Measurements from ENCODE around the gene TRAK2.
"Not testable (repeated sequence)": the region's sequence is repeated elsewhere in the genome, so short reads cannot be mapped to it uniquely, and the experiment has no call there.

Gene TRAK2

GRCh38 chr2:201450954-201451291 lies 335 bp downstream of the TRAK2 start:
- Histone ChIP-seq H3K9ac (ENCODE audit: low read depth in 1 of 2, low read length in 2 of 2) (peak overlapping the region; percentile 86 to 89), H3K27ac (ENCODE audit: low read depth, low read length) (peak overlapping the region; percentile 80), H3K9me3 (ENCODE audit: control insufficient read depth in 1 of 2, low read length in 2 of 2) (no peaks in the 10 kb centered on the region), H3K27me3 (ENCODE audit: control insufficient read depth in 1 of 2, insufficient read depth in 2 of 2, low read length in 2 of 2) (no peaks in the 10 kb centered on the region), H3K4me3 (ENCODE audit: low read depth in 1 of 2, low read length in 2 of 2) (peak overlapping the region; percentile 92 to 99), H3K36me3 (ENCODE audit: control insufficient read depth in 1 of 2, insufficient read depth in 2 of 2, low read length in 2 of 2) (no peaks in the 10 kb centered on the region), H3K4me1 (ENCODE audit: control insufficient read depth in 1 of 2, insufficient read depth in 2 of 2, low read length in 2 of 2) (peaks cover 36 to 38% of the 10 kb centered on the region in 2 donors)

GRCh38 chr2:201448701-201449100 lies 2.6 kb downstream of the TRAK2 start:
- H3K9ac ChIP-seq (ENCODE audit: low read depth in 1 of 2, low read length in 2 of 2) = no peak overlapping the region
- peaks cover 36 to 38% of the 10 kb centered on the region in 2 donors for H3K4me1 ChIP-seq (ENCODE audit: control insufficient read depth in 1 of 2, insufficient read depth in 2 of 2, low read length in 2 of 2)
- peak overlapping the region in 1 of 2 donors; percentile 25 for H3K4me3 ChIP-seq (ENCODE audit: low read depth in 1 of 2, low read length in 2 of 2)
- H3K27ac ChIP-seq (ENCODE audit: low read depth, low read length) = no peak overlapping the region
- H3K27me3 ChIP-seq (ENCODE audit: control insufficient read depth in 1 of 2, insufficient read depth in 2 of 2, low read length in 2 of 2) = no peaks in the 10 kb centered on the region
- H3K9me3 ChIP-seq (ENCODE audit: control insufficient read depth in 1 of 2, low read length in 2 of 2) = no peaks in the 10 kb centered on the region
- no peaks in the 10 kb centered on the region for H3K36me3 ChIP-seq (ENCODE audit: control insufficient read depth in 1 of 2, insufficient read depth in 2 of 2, low read length in 2 of 2)

GRCh38 chr2:201448061-201448460 lies 3.2 kb downstream of the TRAK2 start:
- no peaks in the 10 kb centered on the region for H3K27me3 ChIP-seq (ENCODE audit: control insufficient read depth in 1 of 2, insufficient read depth in 2 of 2, low read length in 2 of 2)
- no peaks in the 10 kb centered on the region for H3K9me3 ChIP-seq (ENCODE audit: control insufficient read depth in 1 of 2, low read length in 2 of 2)
- H3K4me3 ChIP-seq (ENCODE audit: low read depth in 1 of 2, low read length in 2 of 2) = no peak overlapping the region
- H3K9ac ChIP-seq (ENCODE audit: low read depth in 1 of 2, low read length in 2 of 2) = no peak overlapping the region
- H3K4me1 ChIP-seq (ENCODE audit: control insufficient read depth in 1 of 2, insufficient read depth in 2 of 2, low read length in 2 of 2) = peaks cover 32 to 38% of the 10 kb centered on the region in 2 donors
- H3K27ac ChIP-seq (ENCODE audit: low read depth, low read length) = no peak overlapping the region
- H3K36me3 ChIP-seq (ENCODE audit: control insufficient read depth in 1 of 2, insufficient read depth in 2 of 2, low read length in 2 of 2) = no peaks in the 10 kb centered on the region

GRCh38 chr2:201447086-201447485 lies 4.2 kb downstream of the TRAK2 start:
- no peaks in the 10 kb centered on the region for H3K9me3 ChIP-seq (ENCODE audit: control insufficient read depth in 1 of 2, low read length in 2 of 2)
- peaks cover 25 to 38% of the 10 kb centered on the region in 2 donors for H3K4me1 ChIP-seq (ENCODE audit: control insufficient read depth in 1 of 2, insufficient read depth in 2 of 2, low read length in 2 of 2)
- H3K27me3 ChIP-seq (ENCODE audit: control insufficient read depth in 1 of 2, insufficient read depth in 2 of 2, low read length in 2 of 2) = no peaks in the 10 kb centered on the region
- H3K4me3 ChIP-seq (ENCODE audit: low read depth in 1 of 2, low read length in 2 of 2) = no peak overlapping the region
- H3K9ac ChIP-seq (ENCODE audit: low read depth in 1 of 2, low read length in 2 of 2) = no peak overlapping the region
- H3K27ac ChIP-seq (ENCODE audit: low read depth, low read length) = no peak overlapping the region
- H3K36me3 ChIP-seq (ENCODE audit: control insufficient read depth in 1 of 2, insufficient read depth in 2 of 2, low read length in 2 of 2) = no peaks in the 10 kb centered on the region

- H3K9me3 ChIP-seq (ENCODE audit: control insufficient read depth in 1 of 2, low read length in 2 of 2) = no peaks in the 10 kb centered on the region
- H3K27me3 ChIP-seq (ENCODE audit: control insufficient read depth in 1 of 2, insufficient read depth in 2 of 2, low read length in 2 of 2) = no peaks in the 10 kb centered on the region
- no peak overlapping the region for H3K27ac ChIP-seq (ENCODE audit: low read depth, low read length)
- no peak overlapping the region for H3K9ac ChIP-seq (ENCODE audit: low read depth in 1 of 2, low read length in 2 of 2)
- H3K36me3 ChIP-seq (ENCODE audit: control insufficient read depth in 1 of 2, insufficient read depth in 2 of 2, low read length in 2 of 2) = no peaks in the 10 kb centered on the region
- H3K4me3 ChIP-seq (ENCODE audit: low read depth in 1 of 2, low read length in 2 of 2) = no peak overlapping the region
- peaks cover 24 to 41% of the 10 kb centered on the region in 2 donors for H3K4me1 ChIP-seq (ENCODE audit: control insufficient read depth in 1 of 2, insufficient read depth in 2 of 2, low read length in 2 of 2)
These were observed 6.4 kb downstream of the TRAK2 start for GRCh38 chr2:201444746-201445465.

GRCh38 chr2:201441409-201441808 lies 9.8 kb downstream of the TRAK2 start:
- no peaks in the 10 kb centered on the region for H3K27me3 ChIP-seq (ENCODE audit: control insufficient read depth in 1 of 2, insufficient read depth in 2 of 2, low read length in 2 of 2)
- peaks cover 7 to 25% of the 10 kb centered on the region in 2 donors for H3K4me1 ChIP-seq (ENCODE audit: control insufficient read depth in 1 of 2, insufficient read depth in 2 of 2, low read length in 2 of 2)

GRCh38 chr2:201440182-201440581 lies 11.1 kb downstream of the TRAK2 start:
- H3K9me3 ChIP-seq (ENCODE audit: control insufficient read depth in 1 of 2, low read length in 2 of 2) = no peaks in the 10 kb centered on the region
- H3K9ac ChIP-seq (ENCODE audit: low read depth in 1 of 2, low read length in 2 of 2) = no peak overlapping the region
- no peak overlapping the region for H3K4me3 ChIP-seq (ENCODE audit: low read depth in 1 of 2, low read length in 2 of 2)
- no peaks in the 10 kb centered on the region for H3K27me3 ChIP-seq (ENCODE audit: control insufficient read depth in 1 of 2, insufficient read depth in 2 of 2, low read length in 2 of 2)
- H3K4me1 ChIP-seq (ENCODE audit: control insufficient read depth in 1 of 2, insufficient read depth in 2 of 2, low read length in 2 of 2) = peaks cover 4 to 20% of the 10 kb centered on the region in 2 donors
- H3K36me3 ChIP-seq (ENCODE audit: control insufficient read depth in 1 of 2, insufficient read depth in 2 of 2, low read length in 2 of 2) = no peaks in the 10 kb centered on the region
- no peak overlapping the region for H3K27ac ChIP-seq (ENCODE audit: low read depth, low read length)

More at GRCh38 chr2:201441409-201441808, 9.8 kb downstream of the TRAK2 start:
- H3K9ac ChIP-seq (ENCODE audit: low read depth in 1 of 2, low read length in 2 of 2) = no peak overlapping the region
- no peaks in the 10 kb centered on the region for H3K36me3 ChIP-seq (ENCODE audit: control insufficient read depth in 1 of 2, insufficient read depth in 2 of 2, low read length in 2 of 2)
- no peak overlapping the region for H3K27ac ChIP-seq (ENCODE audit: low read depth, low read length)
- no peaks in the 10 kb centered on the region for H3K9me3 ChIP-seq (ENCODE audit: control insufficient read depth in 1 of 2, low read length in 2 of 2)
- H3K4me3 ChIP-seq (ENCODE audit: low read depth in 1 of 2, low read length in 2 of 2) = no peak overlapping the region

- H3K4me1 ChIP-seq (ENCODE audit: control insufficient read depth in 1 of 2, insufficient read depth in 2 of 2, low read length in 2 of 2) = peaks cover 4 to 20% of the 10 kb centered on the region in 2 donors
- not testable (repeated sequence) for H3K27ac ChIP-seq (ENCODE audit: low read depth, low read length); H3K4me3 ChIP-seq (ENCODE audit: low read depth in 1 of 2, low read length in 2 of 2); H3K9ac ChIP-seq (ENCODE audit: low read depth in 1 of 2, low read length in 2 of 2); H3K9me3 ChIP-seq (ENCODE audit: control insufficient read depth in 1 of 2, low read length in 2 of 2); H3K27me3 ChIP-seq (ENCODE audit: control insufficient read depth in 1 of 2, insufficient read depth in 2 of 2, low read length in 2 of 2); H3K36me3 ChIP-seq (ENCODE audit: control insufficient read depth in 1 of 2, insufficient read depth in 2 of 2, low read length in 2 of 2)
These were observed 11.8 kb downstream of the TRAK2 start for GRCh38 chr2:201439336-201439922.

GRCh38 chr2:201436141-201436540 lies 15.1 kb downstream of the TRAK2 start:
- no peaks in the 10 kb centered on the region for H3K9me3 ChIP-seq (ENCODE audit: control insufficient read depth in 1 of 2, low read length in 2 of 2)
- no peaks in the 10 kb centered on the region for H3K36me3 ChIP-seq (ENCODE audit: control insufficient read depth in 1 of 2, insufficient read depth in 2 of 2, low read length in 2 of 2)
- H3K9ac ChIP-seq (ENCODE audit: low read depth in 1 of 2, low read length in 2 of 2) = no peak overlapping the region
- no peak overlapping the region for H3K27ac ChIP-seq (ENCODE audit: low read depth, low read length)
- H3K4me1 ChIP-seq (ENCODE audit: control insufficient read depth in 1 of 2, insufficient read depth in 2 of 2, low read length in 2 of 2) = peaks cover 21 to 32% of the 10 kb centered on the region in 2 donors
- H3K27me3 ChIP-seq (ENCODE audit: control insufficient read depth in 1 of 2, insufficient read depth in 2 of 2, low read length in 2 of 2) = no peaks in the 10 kb centered on the region
- H3K4me3 ChIP-seq (ENCODE audit: low read depth in 1 of 2, low read length in 2 of 2) = no peak overlapping the region

- H3K36me3 ChIP-seq (ENCODE audit: control insufficient read depth in 1 of 2, insufficient read depth in 2 of 2, low read length in 2 of 2) = no peaks in the 10 kb centered on the region
- no peaks in the 10 kb centered on the region for H3K27me3 ChIP-seq (ENCODE audit: control insufficient read depth in 1 of 2, insufficient read depth in 2 of 2, low read length in 2 of 2)
- H3K9ac ChIP-seq (ENCODE audit: low read depth in 1 of 2, low read length in 2 of 2) = no peak overlapping the region
- no peak overlapping the region for H3K4me3 ChIP-seq (ENCODE audit: low read depth in 1 of 2, low read length in 2 of 2)
- H3K4me1 ChIP-seq (ENCODE audit: control insufficient read depth in 1 of 2, insufficient read depth in 2 of 2, low read length in 2 of 2) = peaks cover 17 to 21% of the 10 kb centered on the region in 2 donors
- no peaks in the 10 kb centered on the region for H3K9me3 ChIP-seq (ENCODE audit: control insufficient read depth in 1 of 2, low read length in 2 of 2)
- H3K27ac ChIP-seq (ENCODE audit: low read depth, low read length) = no peak overlapping the region
These were observed 17.8 kb downstream of the TRAK2 start for GRCh38 chr2:201433394-201433995.
